NCI-H1105 (cell line): ENCODE data around the gene ARHGAP10.
"Not testable (repeated sequence)": the region's sequence is repeated elsewhere in the genome, so short reads cannot be mapped to it uniquely, and the experiment has no call there.

Experiments
- DNase-seq: peaks from one replicate; lab custom pipeline; 2025; lab: John Stamatoyannopoulos, UW

The ARHGAP10 gene

GRCh38 chr4:147847751-147848590, 116.1 kb downstream of the ARHGAP10 start:
- no peak for DNase-seq

- DNase-seq, result no peak
Measured at GRCh38 chr4:147848634-147849033, 116.7 kb downstream of the ARHGAP10 start.

- DNase-seq, result no peak
Measured at GRCh38 chr4:147851135-147851534, 119.2 kb downstream of the ARHGAP10 start.

GRCh38 chr4:147853706-147854105, 121.8 kb downstream of the ARHGAP10 start:
- no peak for DNase-seq

- no peak for DNase-seq
Measured at GRCh38 chr4:147854154-147854553, 122.3 kb downstream of the ARHGAP10 start.

- no peak for DNase-seq
Measured at GRCh38 chr4:147855571-147856009, 123.7 kb downstream of the ARHGAP10 start.

DNA sequence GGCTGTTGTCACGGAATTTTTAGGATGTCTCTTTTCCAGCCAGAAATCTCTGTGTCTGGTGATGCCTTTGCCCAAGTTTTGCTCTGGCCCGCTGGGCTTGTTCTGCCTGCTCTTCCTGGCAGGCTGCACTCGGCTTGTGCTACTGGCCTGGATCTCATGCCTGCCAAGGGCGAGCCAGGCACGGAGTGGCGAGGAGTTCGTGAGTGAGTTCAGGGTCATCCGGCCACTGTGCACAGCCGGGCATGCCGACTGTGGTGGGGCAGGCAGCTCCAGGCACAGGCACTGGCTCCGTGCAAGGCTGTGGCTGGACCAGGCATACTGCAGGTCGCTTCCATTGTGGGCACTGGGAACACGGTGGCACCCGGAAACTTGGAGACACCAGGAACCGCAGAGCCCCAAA, 129.1 kb downstream of the ARHGAP10 start:
- no peak for DNase-seq

DNA sequence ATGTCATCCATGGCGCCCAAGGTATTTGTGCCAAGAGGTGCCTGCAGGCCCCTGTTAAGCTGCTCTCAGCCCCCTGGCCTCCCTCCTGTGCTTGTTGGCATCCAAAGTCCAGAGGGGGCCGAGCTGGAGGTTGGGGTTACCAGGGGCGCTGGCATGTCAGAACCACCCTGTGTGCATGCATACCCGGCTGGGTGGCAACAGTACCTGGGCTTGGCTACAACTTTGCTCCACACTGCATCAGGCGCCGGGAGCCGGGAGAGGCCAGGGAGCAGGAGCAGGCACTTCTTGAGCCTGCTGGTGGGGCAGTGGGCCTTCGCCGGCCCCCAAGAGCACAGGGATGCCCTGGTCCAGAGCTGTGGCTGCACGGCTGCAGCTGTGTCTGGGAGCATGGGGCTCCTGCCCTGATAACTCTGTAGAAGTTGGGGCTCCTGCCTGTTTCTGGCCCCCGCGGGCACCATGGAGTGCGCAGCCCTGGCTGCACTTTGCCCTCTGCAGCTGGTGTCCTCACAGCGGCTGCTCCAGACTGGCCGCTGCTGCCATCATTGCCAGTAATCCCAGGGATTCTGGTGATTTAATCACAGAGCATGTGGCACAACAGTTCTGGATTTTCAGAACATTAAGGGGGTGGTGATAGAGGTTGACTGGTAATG, 130.3 kb downstream of the ARHGAP10 start:
- DNase-seq, result no peak

- no peak for DNase-seq
Measured at GRCh38 chr4:147863111-147863747, 131.3 kb downstream of the ARHGAP10 start.

GRCh38 chr4:147863808-147864472, 132.1 kb downstream of the ARHGAP10 start:
- DNase-seq, result no peak

- DNase-seq, result no peak
Measured at GRCh38 chr4:147864607-147865006, 132.7 kb downstream of the ARHGAP10 start.

GRCh38 chr4:147865926-147866325, 134.0 kb downstream of the ARHGAP10 start:
- no peak for DNase-seq

- peak; percentile 54 for DNase-seq
Measured at GRCh38 chr4:147866532-147867271, 134.8 kb downstream of the ARHGAP10 start.

- DNase-seq, result no peak
Measured at GRCh38 chr4:147874109-147874508, 142.2 kb downstream of the ARHGAP10 start.

- no peak for DNase-seq
Measured at GRCh38 chr4:147877308-147877771, 145.5 kb downstream of the ARHGAP10 start.

DNA sequence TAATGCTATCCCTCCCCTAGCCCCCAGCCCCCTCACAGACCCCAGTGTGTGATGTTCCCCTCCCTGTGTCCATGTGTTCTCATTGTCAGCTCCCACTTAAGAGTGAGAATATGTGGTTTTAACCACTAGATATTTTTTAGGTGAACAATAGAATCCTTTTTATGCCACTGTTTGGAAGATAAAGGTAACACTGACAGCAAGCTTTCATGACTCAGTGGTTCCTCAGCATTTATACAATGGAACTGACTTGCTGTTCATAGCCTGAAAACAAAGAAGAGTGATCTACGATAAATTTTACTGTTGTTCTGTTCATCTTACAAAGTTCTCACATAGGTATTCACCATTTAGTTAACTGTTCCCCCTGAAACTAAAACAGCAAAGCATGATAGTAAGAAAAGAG, 147.8 kb downstream of the ARHGAP10 start:
- DNase-seq, result no peak

DNA sequence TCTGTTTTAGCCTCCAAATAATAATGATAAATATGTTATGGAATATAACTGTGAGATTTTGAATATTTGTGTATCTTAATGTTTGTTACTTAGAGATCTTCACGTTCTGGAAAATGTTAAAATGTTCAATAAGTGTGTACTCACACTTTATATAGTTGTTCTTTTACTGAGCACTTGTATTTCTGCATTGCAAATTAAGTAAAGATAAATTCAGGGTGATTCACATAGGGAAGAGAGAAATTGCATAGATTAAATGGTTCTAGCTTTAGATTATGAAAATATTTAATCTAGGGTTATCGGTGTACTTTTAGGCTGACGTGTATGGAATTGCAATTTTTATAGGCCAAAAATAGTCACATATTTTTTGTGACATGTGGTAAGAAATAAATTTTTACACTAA, 148.6 kb downstream of the ARHGAP10 start:
- DNase-seq, result no peak

DNA sequence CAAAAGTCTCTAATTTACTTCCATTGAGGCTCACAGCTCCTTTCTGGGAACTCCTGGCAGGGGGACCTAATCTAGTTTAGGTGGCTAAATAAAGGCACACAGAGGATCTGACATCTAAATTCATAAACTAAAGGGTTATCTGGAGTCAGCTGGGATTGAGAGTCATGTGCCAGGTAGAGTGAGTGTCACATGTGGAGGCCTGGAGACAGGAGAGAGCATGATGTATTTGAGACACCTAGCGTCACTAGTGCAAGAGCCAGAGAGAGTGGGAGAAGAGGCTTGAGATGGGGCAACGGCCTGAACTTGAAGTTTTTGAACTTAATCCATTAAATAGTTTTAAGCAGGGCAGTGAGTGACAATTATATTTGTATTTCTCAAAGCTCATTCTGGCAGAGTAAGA, 152.6 kb downstream of the ARHGAP10 start:
- DNase-seq, result no peak

GRCh38 chr4:147885216-147885615, 153.3 kb downstream of the ARHGAP10 start:
- DNase-seq, result not testable (repeated sequence)

- no peak for DNase-seq
Measured at GRCh38 chr4:147891476-147892115, 159.7 kb downstream of the ARHGAP10 start.

DNA sequence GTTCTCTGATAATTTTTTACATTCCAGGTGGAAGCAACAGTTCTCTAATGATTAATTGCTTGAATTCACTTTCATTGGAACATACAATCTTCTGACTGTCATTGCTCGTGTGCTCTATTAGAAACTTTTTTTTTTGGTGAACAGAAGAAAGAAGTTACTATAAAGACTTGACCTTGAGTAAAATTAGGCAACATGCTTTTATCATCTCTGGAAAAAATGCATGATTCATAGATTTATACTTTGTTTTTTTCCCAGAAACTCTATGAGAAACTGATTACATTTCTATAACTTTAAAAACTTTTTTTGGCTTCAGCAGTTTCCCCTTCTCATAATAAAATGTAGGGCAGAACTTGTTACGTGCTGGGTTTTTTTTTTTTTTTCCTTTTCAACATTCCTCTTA, 167.6 kb downstream of the ARHGAP10 start:
- DNase-seq, result no peak
